GM12878 (cell line): ENCODE data around the gene PHKB. TPM values are rescaled to one million over a fixed set of nuclear protein-coding genes. Genes with fewer than 3 reads are reported as not detected.

Source experiments
- ATAC-seq: fragments of 200-7000 bp; cut with Tn5 transposase; 3 replicates; pipeline ENCODE4 v1.9.1; 2020; ENCODE audit warnings: mild to moderate bottlenecking, moderate library complexity
- BruUV-seq: library from RNA; stranded (reverse); fragments of 400-500 nt; replicated peaks from 2 replicates; lab custom pipeline; 2021; lab: Mats Ljungman, UMichigan
- CTCF ChIA-PET: fragments of 300-600 bp; sonication (Branson Sonifier 250); formaldehyde crosslinking; extraction: SDS; loops from one replicate; lab custom pipeline; 2021; ENCODE audit warnings: inconsistent platforms; lab: Yijun Ruan, JAX
- POLR2A ChIA-PET: fragments of 350-600 bp; formaldehyde crosslinking; extraction: SDS; loops from one replicate; lab custom pipeline; 2021; ENCODE audit warnings: inconsistent platforms; lab: Charles Lee
- RAD21 ChIA-PET: fragments of 300-600 bp; sonication (Branson Sonifier 250); formaldehyde crosslinking; loops from one replicate; lab custom pipeline; 2023; ENCODE audit warnings: antibody characterized with exemption; ENCODE audit not compliant: unreplicated experiment; lab: Charles Lee
- SMC1A ChIA-PET: fragments of 300-600 bp; sonication (Branson Sonifier 250); formaldehyde crosslinking; loops from one replicate; lab custom pipeline; 2023; ENCODE audit not compliant: unreplicated experiment, uncharacterized antibody; lab: Charles Lee
- DNase-seq: peaks from one replicate; pipeline ENCODE4 v3.0.0-alpha.2; 2011; ENCODE audit warnings: low read depth, low spot score
- FAIRE-seq: peaks from 3 replicates; lab custom pipeline; 2011; peaks lifted over from hg19 to GRCh38; lab: Jason Lieb, UNC
- H2AFZ ChIP-seq: 2 replicates; pipeline ENCODE4 v1.6.0; 2011; ENCODE audit warnings: low read depth, low read length, control low read depth; ENCODE audit not compliant: control insufficient read depth
- H3K27ac ChIP-seq: 2 replicates; pipeline ENCODE4 v1.5.1; 2011; ENCODE audit warnings: control low read depth; ENCODE audit not compliant: control insufficient read depth, insufficient read depth
- H3K27me3 ChIP-seq, 2 experiments: replicated peaks in 1 of 2; 2 replicates each; pipeline versions ENCODE4 v1.6.0 to v1.6.1; 2011; ENCODE audit warnings: low read length in 1 of 2; ENCODE audit not compliant: control insufficient read depth in 2 of 2, insufficient read depth in 2 of 2
- H3K36me3 ChIP-seq, 2 experiments: 2 replicates each; pipeline ENCODE4 v1.5.1; 2011; ENCODE audit warnings: low read length in 1 of 2; ENCODE audit not compliant: control insufficient read depth in 2 of 2, insufficient read depth in 2 of 2
- H3K4me1 ChIP-seq: 2 replicates; pipeline ENCODE4 v1.6.1; 2011; ENCODE audit warnings: mild to moderate bottlenecking, low read length, moderate library complexity, mixed read lengths; ENCODE audit not compliant: control insufficient read depth, insufficient read depth
- H3K4me2 ChIP-seq: 2 replicates; pipeline ENCODE4 v1.6.0; 2011; ENCODE audit warnings: control low read depth; ENCODE audit not compliant: control insufficient read depth, insufficient read depth
- H3K4me3 ChIP-seq: fragments of 200-600 bp; sonication (generic); 2 replicates; pipeline ENCODE4 v1.5.1; 2016
- H3K79me2 ChIP-seq: 2 replicates; pipeline ENCODE4 v1.6.0; 2011; ENCODE audit warnings: low read length; ENCODE audit not compliant: control insufficient read depth, insufficient read depth
- H3K9ac ChIP-seq: 2 replicates; pipeline ENCODE4 v1.8.0; 2011; ENCODE audit warnings: low read length, control low read depth, mixed read lengths; ENCODE audit not compliant: control insufficient read depth, insufficient read depth
- H3K9me3 ChIP-seq: replicated peaks from 3 replicates; pipeline ENCODE4 v1.5.1; 2011; ENCODE audit warnings: mild to moderate bottlenecking, low read length; ENCODE audit not compliant: control insufficient read depth, insufficient read depth
- H4K20me1 ChIP-seq: 2 replicates; pipeline ENCODE4 v1.6.0; 2011; ENCODE audit not compliant: control insufficient read depth, insufficient read depth
- BCL11A ChIP-seq: IDR thresholded peaks from 2 replicates; pipeline ENCODE4 v1.6.1; 2011; ENCODE audit warnings: low read depth, low read length
- CBX3 ChIP-seq: fragments of 200-600 bp; sonication (generic); IDR thresholded peaks from 2 replicates; pipeline ENCODE4 v1.6.1; 2016; ENCODE audit warnings: low read depth, borderline replicate concordance
- HDAC2 ChIP-seq: fragments of 200-600 bp; sonication (generic); IDR thresholded peaks from 2 replicates; pipeline ENCODE4 v1.6.1; 2017
- KAT2A ChIP-seq: conservative IDR thresholded peaks from 2 replicates; pipeline ENCODE4 v1.6.1; 2011; ENCODE audit warnings: low read depth, low read length; ENCODE audit not compliant: control insufficient read depth
- LARP7 ChIP-seq: fragments of 450-650 bp; IDR thresholded peaks from 2 replicates; pipeline ENCODE4 v1.6.1; 2017; ENCODE audit warnings: mild to moderate bottlenecking
- MEF2A ChIP-seq: IDR thresholded peaks from 2 replicates; pipeline ENCODE4 v1.6.1; 2011; ENCODE audit warnings: low read depth, mild to moderate bottlenecking, low read length, moderate library complexity; ENCODE audit not compliant: insufficient read depth
- MXI1 ChIP-seq: fragments of 150-350 bp; IDR thresholded peaks from 2 replicates; pipeline ENCODE4 v1.6.1; 2011; ENCODE audit warnings: low read depth, mild to moderate bottlenecking, inconsistent platforms, low read length, improper control_type of control experiment
- MYC ChIP-seq: IDR thresholded peaks from 2 replicates; pipeline ENCODE4 v1.6.1; 2011; ENCODE audit warnings: mild to moderate bottlenecking, low read length, moderate library complexity, inconsistent platforms; ENCODE audit not compliant: insufficient read depth, insufficient replicate concordance, insufficient read length, severe bottlenecking
- NBN ChIP-seq: fragments of 450-650 bp; IDR thresholded peaks from 2 replicates; pipeline ENCODE4 v1.6.1; 2016
- NFIC ChIP-seq: IDR thresholded peaks from 2 replicates; pipeline ENCODE4 v1.6.1; 2012; ENCODE audit warnings: low read depth, mild to moderate bottlenecking, inconsistent platforms, low read length, moderate library complexity
- NFYB ChIP-seq: IDR thresholded peaks from 2 replicates; pipeline ENCODE4 v1.6.1; 2011; ENCODE audit warnings: low read depth, mild to moderate bottlenecking, low read length, improper control_type of control experiment, moderate library complexity; ENCODE audit not compliant: insufficient read depth
- NR2F1 ChIP-seq: fragments of 450-650 bp; conservative IDR thresholded peaks from 2 replicates; pipeline ENCODE4 v1.6.1; 2017; ENCODE audit warnings: mild to moderate bottlenecking
- RAD51 ChIP-seq: fragments of 450-650 bp; IDR thresholded peaks from 2 replicates; pipeline ENCODE4 v1.6.1; 2016; ENCODE audit warnings: moderate library complexity, mild to moderate bottlenecking, inconsistent platforms
- RBBP5 ChIP-seq: fragments of 200-600 bp; sonication (generic); conservative IDR thresholded peaks from 2 replicates; pipeline ENCODE4 v1.6.1; 2016
- SMAD5 ChIP-seq: IDR thresholded peaks from 2 replicates; pipeline ENCODE4 v1.6.1; 2016; ENCODE audit warnings: antibody characterized with exemption, low read depth
- SP1 ChIP-seq: IDR thresholded peaks from one replicate; pipeline ENCODE4 v1.6.1; 2011; ENCODE audit warnings: low read depth, low read length
- TAF1 ChIP-seq: IDR thresholded peaks from 2 replicates; pipeline ENCODE4 v1.6.1; 2011; ENCODE audit warnings: mild to moderate bottlenecking, low read depth, low read length, borderline replicate concordance
- WRNIP1 ChIP-seq: IDR thresholded peaks from 2 replicates; pipeline ENCODE4 v1.6.1; 2011; ENCODE audit warnings: low read depth, low read length, improper control_type of control experiment, borderline replicate concordance
- WGBS: methylation state at CpG from one replicate; pipeline ENCODE4 v1.1.6; 2016; ENCODE audit warnings: low lambda C conversion rate; ENCODE audit not compliant: insufficient replicate concordance, insufficient coverage; ENCODE audit errors: missing lambda C conversion rate; 5-methylcytosine and 5-hydroxymethylcytosine counted together
- in situ Hi-C: fragments of 300-500 bp; cut with MboI; formaldehyde crosslinking; loops from 9 replicates; pipeline ENCODE4 v1.14.3; 2018; ENCODE audit warnings: mixed read lengths
- intact Hi-C: fragments of 100-400 bp; cut with micrococcal nuclease; formaldehyde crosslinking; loops from one replicate; pipeline ENCODE4 v1.14.2; 2022; ENCODE audit not compliant: unreplicated experiment
- polyA plus RNA-seq, 11 experiments: library from polyadenylated mRNA; depleted of rRNA in 4 of 11; unstranded in 6 of 11; stranded (reverse) in 5 of 11; fragments of >200 nt; fragmentation: Nextera tagmentation in 4 of 11; fragmentation: Illumina TruSeq in 1 of 11; extraction: Ambion mirVana in 4 of 11; extraction: Trizol in 1 of 11; gene quantifications; 1 replicate in 1 of 11; 2 replicates in 10 of 11; pipeline versions ENCODE4 v1.2.1 to v1.2.3, GENCODE V29; 2011 to 2016; ENCODE audit warnings: inconsistent platforms in 2 of 11, missing spikeins in 2 of 11, low read depth in 1 of 11
- total RNA-seq, 4 experiments: library from RNA; depleted of rRNA in 3 of 4; stranded (reverse); fragments of >200 nt in 3 of 4; fragmentation: Illumina TruSeq in 1 of 4; extraction: Trizol in 1 of 4; gene quantifications; 2 replicates each; pipeline versions ENCODE4 v1.2.1 to v1.2.3, GENCODE V29; 2013 to 2021

The PHKB gene
- total and polyA plus RNA-seq, 10 of the 15 experiments (the other 5 are each of a cell fraction or from before 2014, with no cell fraction given) = 14.2 to 65.6 (median 37.0) TPM

DNA sequence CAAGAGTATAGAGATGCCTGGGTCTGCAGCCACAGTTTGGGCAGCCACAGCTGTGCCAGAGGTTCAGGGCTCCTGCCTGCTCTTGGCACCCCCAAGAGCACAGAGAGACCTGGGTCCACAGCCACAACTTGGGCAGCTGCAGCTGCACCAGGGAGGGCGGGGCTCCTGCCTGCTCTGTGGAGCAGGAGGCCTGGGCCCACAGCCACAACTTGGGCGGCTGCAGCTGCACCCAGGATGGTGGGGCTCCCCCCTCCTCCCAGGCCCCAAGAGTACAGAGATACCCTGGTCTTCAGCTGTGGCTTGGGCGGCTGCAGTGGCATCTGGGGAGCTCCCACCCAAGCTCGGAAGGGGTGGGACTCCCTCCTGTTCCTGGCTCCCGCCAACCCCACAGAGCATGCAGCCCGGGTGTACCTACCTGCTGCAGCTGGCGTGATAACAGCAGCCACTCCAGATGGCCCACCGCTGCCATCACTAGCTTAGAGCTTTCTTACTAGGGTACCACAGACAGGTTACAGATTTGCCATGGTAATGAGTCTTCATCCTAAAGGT is 72.7 kb downstream of the PHKB start:
- Histone ChIP-seq H4K20me1 (no peaks in the 10 kb centered on the region), H3K9me3 (peaks cover 11% of the 10 kb centered on the region; the same call in 2 of the 3 replicates), H3K27ac (no peak overlapping the region), H3K36me3 (peaks cover 0 to 11% of the 10 kb centered on the region in 2 experiments; a peak in 3 of 4 replicates), H3K79me2 (no peaks in the 10 kb centered on the region), H3K27me3 (no peaks in the 10 kb centered on the region), H3K4me3 (no peak overlapping the region), H3K9ac (no peak overlapping the region), H3K4me2 (no peak overlapping the region), H3K4me1 (no peaks in the 10 kb centered on the region), H2AFZ (no peak overlapping the region)
- in situ Hi-C loops (no loop called here), intact Hi-C loops (no loop called here)
- ATAC-seq (no peak), FAIRE-seq (no peak), DNase-seq (no peak)
- POLR2A ChIA-PET = interaction anchor here (0.8 kb wide), 1 partner anchor 582 kb away, joined by 3 read pairs; no protein-coding TSS in a partner anchor
- SMC1A ChIA-PET = interaction anchor here (1.0 kb wide), 1 partner anchor 10 kb away, joined by 3 read pairs; no protein-coding TSS in a partner anchor
- BruUV-seq = no TSS peak
- 90% methylated on average over 8 of the region's 8 CpGs for WGBS
- CTCF ChIA-PET = no interaction called here
- RAD21 ChIA-PET = interaction anchor here (1.0 to 1.3 kb wide), 2 partner anchors 8 to 10 kb away, joined by 3 to 4 read pairs; no protein-coding TSS in a partner anchor
- TF ChIP-seq RAD51 = no peak
- no peak for TF ChIP-seq SP1
- TF ChIP-seq NFYB = no peak
- TF ChIP-seq MYC = no peak
- no peak for TF ChIP-seq HDAC2
- TF ChIP-seq RBBP5 = no peak
- no peak for TF ChIP-seq WRNIP1
- no peak for TF ChIP-seq CBX3
- TF ChIP-seq MXI1 = no peak
- no peak for TF ChIP-seq TAF1
- no peak for TF ChIP-seq LARP7
- no peak for TF ChIP-seq NFIC
- no peak for TF ChIP-seq NR2F1
- TF ChIP-seq SMAD5 = no peak
- TF ChIP-seq KAT2A = no peak
- TF ChIP-seq NBN = no peak
- no peak for TF ChIP-seq BCL11A
- no peak for TF ChIP-seq MEF2A
